Activated effector memory CD4-positive, alpha-beta T cell treated with Interleukin-2 at 50 U/mL for 16 hours (primary cell): Measurements from ENCODE around the gene GAB2.

Source experiments
- DNase-seq: peaks from one replicate; pipeline ENCODE4 v3.0.0-alpha.2; 2020

Gene GAB2

DNA sequence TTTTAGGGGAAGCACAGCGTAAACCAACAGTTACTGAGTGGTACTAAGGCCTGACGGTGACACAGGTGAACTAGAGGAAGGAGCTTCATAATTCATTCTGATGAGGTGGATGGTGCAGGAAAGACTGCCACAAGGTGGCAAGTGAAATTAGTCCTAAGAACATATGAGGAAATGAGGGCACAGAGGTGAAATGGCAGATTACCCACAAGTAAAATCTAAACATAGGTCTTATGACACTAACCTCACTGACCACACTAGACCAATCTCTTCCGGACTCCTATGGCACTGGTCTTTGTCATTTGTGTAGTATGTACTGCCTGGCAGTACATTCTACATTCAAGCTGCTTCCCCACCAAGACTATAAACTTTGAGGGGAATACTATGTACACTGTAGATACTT is 20.2 kb downstream of the GAB2 start:
- no peak for DNase-seq

DNA sequence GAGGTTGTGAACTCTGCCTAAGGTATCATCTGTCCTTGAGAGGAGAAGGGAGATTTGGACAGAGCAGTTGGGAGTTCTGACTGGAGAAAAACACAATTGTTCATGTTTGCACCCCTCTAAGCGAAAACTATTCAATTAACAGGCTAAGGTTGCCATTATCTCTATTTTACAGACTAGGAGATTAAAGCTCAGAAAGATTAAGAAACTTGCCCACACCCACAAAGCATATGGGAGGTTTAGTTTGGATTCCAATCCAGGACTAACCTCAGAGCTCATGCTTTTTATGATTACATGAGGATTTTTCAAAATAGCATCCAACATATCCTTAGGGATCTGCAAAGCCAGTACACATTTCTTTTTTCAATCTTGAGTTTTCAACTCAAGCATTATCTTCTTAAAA is 22.0 kb downstream of the GAB2 start:
- no peak for DNase-seq

DNA sequence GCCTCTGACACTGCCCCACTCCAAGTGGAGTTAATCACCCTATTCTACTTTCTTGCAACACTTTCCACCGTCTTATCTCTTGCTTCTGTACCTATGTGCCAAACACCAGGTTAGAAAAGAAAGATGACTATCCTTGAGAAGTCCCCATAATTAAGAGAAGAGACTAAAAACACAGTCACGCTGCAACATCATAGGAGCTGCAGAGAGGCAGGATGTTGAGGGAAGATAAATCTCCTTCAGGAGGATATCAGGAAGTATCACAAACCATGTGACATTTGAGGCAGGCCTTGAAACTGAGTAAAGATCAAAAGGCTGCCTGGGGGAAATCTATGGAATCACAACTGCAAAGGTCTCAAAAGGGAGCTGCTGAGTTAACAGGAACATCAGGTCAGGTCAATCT is 24.8 kb downstream of the GAB2 start:
- no peak for DNase-seq

DNA sequence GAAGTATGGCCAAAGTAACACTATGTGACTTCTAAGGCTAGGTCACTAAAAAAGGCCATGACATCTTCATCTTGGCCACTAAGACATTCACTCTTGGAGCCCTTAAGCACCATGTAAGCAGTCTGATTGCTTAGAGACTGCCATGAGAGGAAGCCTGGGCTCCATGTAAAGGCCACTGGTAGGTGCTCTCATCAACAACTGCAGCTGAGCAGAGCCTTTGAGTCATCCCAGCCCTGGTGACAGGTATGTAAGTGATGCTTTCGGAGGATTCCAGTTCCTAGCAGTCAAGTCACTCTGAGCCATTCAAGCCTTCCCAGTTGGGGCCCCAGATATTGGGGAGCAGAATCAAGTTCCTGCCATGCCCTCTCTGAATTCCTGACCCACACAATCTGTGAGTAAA is 26.2 kb downstream of the GAB2 start:
- DNase-seq, result no peak

DNA sequence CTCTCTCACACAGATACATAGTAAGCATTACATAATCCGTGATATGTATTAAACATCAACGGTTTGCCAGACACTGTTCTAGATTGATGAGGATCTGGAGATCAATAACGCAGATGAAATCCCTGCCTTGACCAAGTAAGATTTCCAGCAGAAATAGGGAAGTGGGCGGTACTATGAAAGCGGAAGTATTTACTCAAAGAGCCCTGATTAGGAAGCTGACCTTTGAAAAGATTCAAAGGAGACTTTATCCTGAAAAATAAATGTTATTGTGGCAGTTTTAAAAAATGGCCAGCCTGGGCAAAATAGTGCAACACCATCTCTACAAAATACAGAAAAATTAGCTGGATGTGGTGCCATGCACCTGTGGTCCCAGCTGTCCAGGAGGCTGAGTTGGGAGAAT is 26.8 kb downstream of the GAB2 start:
- DNase-seq, result no peak

DNA sequence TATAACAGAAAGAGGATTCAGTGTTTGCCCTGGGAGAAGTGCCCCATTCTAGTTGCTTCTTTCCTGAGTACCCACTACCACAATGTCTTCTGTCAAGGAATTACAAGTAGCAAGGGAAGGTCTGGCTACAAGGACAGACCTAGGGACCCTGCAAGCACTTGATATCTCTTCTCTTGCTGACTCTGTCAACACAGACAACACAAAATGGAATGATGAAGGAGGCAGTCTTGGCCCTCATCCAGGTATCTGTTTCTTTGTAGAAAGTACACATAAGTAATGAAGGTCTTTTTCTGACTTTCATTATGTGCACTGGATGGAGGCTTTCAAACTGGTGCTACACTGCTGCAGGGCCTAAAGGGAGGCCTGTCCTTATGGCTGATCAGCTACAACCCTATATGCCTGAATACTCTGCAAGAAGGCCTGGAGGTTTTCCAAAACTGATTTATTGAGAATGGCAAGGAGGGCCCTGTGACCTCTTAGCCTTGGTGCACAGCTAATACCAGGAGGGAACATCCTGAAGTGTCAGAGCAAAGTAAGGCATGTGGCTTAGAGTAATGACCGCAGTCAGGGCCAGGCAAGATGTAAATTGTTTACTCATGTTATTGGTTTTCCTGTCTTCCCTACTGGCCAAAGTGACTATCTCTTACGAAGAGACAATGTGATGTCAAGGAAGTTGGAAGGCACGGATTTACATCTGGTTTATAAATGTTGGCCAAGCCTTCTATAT is 31.2 kb downstream of the GAB2 start:
- DNase-seq, result no peak

DNA sequence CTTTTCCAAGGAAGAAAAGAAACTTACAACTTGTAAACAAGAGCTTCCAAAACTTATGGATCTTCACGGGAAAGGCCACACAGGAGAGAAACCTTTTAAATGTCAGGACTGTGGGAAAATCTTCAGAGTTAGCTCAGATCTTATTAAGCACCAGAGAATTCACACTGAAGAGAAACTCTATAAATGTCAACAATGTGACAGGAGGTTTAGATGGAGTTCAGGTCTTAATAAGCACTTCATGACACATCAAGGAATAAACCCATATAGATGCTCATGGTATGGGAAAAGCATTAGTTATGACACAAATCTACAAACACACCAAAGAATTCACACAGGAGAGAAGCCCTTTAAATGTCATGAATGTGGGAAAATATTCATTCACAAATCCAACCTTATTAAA is 32.4 kb downstream of the GAB2 start:
- no peak for DNase-seq

DNA sequence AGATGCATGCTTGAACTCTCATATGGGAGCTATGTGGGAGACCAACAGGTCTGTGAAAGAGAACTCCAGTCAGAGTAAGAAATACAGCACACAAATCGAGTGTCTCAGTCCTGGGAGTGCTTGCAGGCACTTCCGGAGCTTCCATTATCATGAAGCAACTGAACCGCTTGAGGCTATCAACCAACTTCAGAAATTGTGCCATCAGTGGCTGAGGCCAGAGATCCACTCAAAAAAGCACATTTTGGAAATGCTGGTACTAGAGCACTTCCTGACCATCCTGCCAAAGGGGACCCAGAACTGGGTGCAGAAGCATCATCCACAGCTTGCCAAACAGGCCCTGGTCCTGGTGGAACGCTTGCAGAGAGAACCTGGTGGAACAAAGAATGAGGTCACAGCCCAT is 33.4 kb downstream of the GAB2 start:
- DNase-seq, result no peak

DNA sequence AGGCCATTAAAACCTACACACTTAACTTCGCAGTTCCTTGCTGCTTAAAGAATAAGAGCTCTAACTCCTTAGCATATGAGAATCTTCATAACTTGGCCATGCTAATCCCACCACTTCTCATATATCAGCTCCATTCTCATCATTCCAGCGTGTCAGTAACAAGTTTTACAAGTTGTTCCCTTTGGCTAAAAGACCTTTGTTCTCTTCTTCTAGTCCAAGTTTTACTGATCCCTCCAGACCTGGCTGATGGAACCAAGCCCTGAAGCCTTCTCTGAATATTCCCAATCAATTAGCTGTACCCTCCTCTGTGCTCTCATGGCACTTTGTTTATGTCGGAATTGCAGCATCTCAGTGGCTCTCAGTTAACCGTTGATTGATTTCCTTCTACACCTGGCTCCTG is 35.8 kb downstream of the GAB2 start:
- DNase-seq, result no peak

DNA sequence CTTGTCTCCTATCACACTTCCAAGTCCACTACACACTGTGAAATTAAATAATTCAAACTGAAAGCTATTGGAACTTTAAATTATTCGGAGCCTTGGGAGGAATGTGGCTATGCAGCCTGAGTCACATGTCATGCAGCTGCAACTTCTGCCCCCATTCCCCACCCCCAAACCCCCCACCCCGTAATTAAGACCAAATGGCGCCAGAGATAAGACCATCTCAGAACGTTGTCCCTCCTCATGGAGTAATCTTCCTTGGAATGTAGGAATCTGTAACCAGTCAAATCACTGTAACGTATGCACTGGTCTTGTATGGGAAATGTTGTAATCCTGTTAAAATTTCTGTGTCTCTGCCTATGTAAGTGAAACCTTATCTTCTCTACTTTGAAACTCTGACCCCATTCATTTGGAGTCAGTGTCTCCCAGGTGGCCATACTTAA is 37.0 kb downstream of the GAB2 start:
- DNase-seq, result no peak

DNA sequence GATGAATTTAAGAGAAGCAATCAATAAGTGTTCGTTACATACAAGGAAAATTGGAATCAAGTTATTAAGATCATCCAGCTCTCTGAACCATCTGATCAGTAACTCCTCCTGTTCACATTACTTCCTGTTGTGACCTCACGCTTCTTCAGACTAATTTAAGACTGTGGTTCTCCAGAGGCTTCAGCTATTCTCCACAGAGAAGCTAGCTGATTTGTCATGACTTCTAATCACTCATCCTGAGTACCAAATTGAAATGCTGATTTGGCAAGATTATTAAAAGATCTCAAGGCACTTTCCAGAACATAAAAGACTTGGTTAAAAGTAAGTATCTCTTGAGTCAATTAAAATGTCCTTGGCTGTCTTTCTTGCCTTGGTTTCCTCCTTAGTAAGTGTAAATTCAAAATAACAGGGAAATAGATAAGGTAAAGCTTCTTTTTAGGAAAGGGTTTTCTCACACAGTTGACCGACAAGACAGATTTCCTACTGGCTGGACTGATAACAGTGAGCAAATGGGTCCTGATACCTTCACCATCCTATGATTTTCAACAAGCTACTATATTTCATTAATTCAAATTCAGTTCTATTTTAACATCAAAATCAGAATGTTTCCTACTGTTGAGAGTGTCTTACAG is 38.5 kb downstream of the GAB2 start:
- no peak for DNase-seq

DNA sequence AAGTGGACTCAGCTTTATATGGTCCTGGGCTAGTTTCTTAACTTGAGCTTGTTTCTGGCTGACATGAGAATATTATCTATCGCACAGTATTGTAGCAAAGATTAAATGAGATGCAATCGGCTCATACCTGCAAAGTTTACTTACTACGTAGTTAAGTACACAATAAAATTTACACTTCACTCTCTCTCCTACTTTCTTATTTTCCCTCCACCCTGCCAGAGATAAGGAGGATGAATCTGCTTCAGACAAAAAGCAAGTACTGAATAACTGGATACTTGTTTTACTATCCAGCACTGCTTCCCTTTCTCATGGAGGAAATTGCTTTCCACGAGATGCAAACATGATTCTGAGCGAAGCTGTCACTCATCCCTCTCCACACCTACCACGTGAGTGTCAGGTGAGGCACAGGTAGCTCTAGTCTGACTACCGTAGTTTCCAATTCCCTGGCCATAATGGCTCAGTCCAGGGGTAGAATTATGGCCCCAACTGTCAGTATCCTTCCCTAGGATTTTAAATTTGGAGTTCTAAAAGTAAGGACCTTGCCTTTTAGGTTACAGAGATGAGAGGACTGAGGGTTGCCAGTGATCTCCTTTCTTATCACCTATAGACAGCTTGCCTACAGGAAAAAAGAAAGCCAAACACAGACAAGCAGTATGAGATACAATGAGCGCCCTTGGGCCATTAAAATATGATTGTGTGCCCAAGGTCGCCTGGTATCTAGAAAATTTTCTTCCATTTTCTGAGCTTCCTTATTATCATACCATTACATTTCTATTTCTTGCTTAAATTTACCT is 39.8 kb downstream of the GAB2 start:
- no peak for DNase-seq

DNA sequence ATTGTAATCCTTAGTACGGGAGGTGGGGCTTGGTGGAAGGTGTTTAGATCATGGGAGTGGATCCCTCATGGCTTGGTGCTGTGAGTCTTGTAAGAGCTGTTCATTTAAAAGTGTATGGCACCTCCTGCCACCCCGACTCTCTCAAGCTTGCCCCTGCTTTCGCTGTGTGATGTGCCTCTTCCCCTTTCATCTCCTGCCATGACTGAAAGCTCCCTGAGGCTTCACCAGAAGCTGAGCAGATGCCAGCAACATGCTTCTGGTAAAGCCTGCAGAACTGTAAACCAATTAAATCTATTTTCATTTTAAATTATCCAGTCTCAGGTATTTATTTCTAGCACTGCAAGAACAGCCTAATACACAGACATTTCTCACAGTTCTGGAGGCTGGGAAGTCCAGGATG is 40.8 kb downstream of the GAB2 start:
- no peak for DNase-seq

DNA sequence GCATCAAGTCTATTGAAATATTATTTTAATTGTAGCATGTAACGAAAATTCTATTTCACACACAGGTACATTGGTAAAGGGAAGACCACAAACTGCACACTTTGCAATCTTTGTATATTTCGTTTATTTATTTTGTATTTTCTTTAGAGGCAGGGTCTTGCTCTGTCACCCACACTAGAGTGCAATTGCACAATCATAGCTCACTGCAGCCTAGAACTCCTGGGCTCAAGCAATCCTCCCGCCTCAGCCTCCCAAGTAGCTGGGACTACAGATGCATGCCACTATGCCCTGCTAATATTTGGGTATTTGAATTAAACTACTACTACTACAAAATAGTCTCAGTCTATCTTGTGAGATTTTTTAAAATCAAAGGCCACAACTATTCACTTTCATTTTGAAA is 42.7 kb downstream of the GAB2 start:
- no peak for DNase-seq

DNA sequence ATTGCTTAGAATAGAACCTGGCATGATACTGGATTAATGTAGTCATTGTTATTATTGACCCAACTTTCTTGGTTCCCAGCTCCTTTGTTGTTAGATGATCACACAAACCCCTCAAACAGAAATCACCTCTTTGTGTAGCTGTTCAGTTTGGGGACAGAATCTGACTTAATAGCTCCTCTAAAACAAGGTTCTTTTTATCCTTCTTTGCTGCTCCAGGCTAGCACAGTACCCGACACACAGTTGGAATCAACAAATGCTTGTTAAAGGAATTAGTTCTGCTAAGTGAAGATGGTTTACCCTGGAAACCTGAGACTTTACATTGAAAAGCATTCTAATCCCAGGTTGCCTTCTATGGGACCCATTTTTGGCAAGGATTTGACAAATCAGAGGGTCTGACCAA is 43.9 kb downstream of the GAB2 start:
- no peak for DNase-seq

DNA sequence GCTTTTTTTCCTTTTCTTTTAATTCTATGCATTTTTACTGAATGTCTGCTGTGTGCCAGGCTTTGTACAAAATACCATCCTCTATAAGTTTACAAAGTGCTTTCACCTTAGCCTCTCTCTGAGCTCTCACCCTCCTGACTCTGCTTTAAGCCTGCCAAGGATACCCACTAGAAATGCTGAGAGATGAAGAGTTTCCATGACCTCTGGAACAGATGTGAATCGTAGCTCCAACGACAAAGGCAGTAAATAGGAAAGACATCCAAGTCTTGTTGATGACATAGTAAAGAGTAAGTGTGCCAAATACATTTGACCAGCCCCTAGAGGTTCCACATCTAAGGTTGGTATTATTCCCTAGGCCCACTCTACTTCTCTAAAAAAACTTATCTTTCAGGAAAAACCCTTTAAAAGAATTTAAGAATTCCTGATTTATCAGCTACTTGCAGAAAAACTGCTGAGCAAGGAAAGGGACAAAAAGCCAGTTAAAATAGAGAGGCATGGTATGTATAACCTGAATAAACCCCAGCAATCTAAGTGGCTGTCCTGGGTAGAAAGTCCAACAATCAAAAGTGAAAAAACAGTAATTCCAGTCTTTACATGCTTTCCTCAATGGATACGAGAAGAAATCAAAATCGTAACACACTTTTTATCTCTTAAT is 45.4 kb downstream of the GAB2 start:
- no peak for DNase-seq

DNA sequence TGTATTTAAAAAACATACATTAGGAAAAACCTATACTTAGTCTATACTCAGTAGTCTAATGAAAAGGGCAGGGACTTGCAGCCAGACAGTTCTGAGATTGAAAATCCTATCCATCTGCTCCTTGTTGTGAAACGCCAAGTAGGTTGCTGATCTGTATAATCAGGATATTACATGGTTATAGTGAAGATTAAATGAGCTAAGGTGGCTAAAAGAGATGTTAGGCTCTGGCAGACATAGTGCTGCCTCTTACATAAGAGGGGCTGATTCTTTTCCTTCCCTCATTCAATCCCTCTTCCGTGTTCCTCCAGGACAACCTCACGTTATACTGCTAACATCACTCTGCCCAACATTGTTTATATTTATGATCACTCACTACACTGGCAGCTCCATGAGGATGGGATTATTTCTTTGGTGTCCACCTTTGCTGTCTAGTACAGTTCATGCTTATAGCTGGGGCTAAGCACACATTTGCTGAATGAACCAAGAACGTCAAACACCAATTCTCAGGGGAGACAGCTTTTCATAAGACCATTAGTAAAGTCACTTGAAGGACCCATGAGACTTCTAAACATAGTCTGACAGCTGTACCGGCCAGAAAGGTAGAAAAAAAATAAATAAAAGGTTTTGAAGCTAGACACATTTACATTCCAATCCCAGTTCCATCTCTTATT is 46.3 kb downstream of the GAB2 start:
- DNase-seq, result no peak

DNA sequence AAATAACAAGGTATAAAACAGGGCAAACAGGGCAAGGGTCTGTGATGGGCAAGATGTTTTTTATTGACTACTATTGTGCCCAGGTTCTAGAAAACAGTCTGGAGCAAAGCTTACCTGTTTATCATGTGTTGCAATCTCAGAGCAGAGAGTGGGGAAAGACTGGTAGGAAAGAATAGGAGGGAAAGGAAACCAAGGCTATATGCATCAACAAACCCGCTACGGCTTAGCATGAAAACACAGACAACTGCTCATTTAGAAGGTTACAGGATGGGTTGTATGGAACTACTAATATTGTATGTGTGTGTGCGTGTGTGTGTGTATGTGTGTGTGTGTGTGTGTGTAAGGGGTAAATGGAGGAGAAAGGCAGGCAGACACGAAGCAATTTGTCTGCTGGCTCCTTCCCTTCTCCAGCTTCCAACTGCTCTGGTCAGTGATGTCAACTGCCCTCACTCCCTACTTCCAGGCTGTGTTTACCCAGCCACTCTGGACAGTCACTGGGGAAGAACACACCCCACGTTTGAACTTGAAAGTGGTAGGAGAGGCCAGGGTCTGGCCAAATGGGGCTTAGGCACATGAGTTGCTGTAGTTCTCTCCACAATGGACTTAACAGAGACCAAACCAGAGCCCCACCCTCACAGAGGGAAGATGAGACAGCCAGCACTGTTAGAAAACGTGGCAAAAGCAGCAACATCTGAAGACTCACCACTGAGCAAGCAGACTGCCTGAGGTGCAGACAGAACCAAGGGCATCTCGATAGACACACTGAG is 47.0 kb downstream of the GAB2 start:
- DNase-seq, result no peak

DNA sequence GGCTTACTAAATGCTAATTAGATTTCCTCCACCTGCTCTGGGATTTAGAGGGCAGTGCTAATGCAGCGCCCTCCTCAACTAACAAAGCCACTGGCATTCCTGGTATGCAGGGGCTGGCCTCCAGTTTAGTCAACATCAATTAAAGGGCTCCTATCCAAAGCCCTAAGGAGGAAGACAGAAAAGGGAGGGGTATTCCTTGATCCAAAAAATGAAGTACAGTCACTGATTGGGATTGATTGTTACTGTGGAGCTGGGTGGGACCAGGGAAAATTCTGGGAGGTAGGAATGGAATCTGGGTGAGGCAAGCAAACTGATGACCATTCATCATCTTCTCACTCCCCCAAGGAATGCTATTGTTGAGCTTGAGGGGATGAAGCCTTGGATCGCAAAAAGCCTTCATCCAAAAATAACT is 52.2 kb downstream of the GAB2 start:
- no peak for DNase-seq

DNA sequence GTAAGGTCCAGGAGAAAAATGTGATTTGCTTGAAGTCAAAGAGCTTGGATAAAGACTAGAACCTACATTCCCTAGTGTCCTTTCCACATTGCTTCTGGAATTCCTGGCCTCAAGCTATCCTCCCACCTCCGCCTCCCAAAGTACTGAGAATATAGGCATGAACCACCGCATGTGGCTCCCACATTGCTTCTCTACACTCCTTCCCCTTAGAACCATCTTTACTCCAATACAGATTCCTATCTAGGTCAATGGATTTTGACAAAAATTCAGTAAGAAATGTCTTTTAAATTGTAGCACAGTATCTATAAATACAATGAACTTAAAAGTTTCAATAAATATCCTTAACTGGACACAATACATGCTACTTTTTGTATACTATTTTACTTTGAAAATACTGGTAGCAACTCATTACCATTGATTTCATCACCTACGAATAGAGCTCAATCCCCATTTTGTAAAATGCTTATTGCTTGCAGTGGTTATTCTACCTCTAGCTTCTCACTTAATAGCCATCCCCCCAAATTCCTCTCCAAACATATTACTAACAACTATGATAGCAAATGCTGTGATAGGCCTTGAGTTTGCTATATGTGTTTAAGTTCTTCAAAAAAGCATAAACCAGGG is 53.4 kb downstream of the GAB2 start:
- DNase-seq, result no peak

DNA sequence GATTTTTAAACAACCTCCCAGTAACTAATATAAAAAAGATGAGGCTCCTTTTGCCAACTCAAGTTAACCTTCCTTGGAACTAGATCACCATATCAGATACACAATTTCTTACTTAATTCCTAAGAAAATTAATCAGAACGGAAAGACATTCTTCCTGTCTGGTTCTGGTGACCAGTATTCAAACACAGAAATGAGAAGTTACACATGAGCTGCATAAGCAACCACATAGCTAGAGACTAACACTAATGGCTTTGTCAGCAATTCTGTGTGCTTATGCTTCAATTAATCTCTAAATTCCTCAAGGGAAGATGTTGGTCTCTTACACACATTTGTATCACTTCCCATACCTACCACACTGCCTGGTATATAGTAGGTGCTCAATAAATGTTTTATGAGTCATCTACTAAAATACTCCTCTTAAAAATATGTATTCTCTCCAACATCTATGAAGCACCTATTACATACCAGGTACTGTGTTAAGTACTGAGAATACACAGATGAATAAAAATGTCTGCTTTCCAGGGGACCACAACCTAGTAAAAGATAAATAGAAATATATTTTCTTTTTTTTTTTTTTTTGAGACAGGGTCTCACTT is 54.5 kb downstream of the GAB2 start:
- no peak for DNase-seq
